ENCODE results near the gene AP4B1.

The AP4B1 gene

DNA sequence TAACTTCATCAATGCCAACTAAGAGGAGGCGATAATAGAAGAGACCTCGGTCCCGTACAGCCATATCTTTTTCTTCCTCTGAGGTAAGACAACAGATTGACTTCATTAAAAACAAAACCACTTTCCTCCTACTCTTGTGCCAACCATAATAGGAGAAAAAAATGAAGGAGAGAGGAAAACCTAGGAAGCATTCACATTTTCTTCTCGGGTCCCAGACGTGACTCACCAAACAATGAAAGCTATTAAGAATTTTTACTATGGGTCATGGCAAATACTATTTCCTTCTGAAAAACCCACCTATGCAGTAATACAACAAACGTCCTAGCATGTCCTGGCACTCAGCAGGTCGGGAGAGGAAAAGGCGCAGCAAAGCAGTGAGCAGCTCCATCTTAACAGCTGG is 8.6 kb downstream of the AP4B1 start:
- TF ChIP-seq, protein P1, sequence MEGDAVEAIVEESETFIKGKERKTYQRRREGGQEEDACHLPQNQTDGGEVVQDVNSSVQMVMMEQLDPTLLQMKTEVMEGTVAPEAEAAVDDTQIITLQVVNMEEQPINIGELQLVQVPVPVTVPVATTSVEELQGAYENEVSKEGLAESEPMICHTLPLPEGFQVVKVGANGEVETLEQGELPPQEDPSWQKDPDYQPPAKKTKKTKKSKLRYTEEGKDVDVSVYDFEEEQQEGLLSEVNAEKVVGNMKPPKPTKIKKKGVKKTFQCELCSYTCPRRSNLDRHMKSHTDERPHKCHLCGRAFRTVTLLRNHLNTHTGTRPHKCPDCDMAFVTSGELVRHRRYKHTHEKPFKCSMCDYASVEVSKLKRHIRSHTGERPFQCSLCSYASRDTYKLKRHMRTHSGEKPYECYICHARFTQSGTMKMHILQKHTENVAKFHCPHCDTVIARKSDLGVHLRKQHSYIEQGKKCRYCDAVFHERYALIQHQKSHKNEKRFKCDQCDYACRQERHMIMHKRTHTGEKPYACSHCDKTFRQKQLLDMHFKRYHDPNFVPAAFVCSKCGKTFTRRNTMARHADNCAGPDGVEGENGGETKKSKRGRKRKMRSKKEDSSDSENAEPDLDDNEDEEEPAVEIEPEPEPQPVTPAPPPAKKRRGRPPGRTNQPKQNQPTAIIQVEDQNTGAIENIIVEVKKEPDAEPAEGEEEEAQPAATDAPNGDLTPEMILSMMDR (IDR thresholded peaks at IDR 0.05), result no peak
- TF ChIP-seq ZFX (IDR thresholded peaks at IDR 0.05; ENCODE audit: borderline replicate concordance), result no peak
- no peak overlapping the region for H3K27ac ChIP-seq

DNA sequence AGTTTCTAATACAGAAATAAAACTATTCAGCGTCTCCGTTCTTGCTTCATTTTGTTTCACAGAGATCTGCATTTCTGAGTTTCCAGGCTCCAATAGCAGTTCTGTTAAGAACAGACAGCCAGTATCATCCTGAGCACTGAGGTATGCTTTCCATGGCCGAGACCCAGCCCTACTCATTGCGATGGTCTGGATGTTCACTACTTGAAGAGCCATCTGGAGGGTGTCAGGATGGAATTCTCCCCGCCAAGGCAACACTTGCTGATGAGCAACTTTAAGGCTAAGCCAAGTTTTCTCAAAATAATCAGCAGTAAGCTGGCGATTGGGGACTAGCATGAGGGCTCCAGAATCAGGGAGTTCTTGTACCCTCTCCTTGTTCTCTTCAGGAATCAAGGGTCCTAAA is 9.5 kb downstream of the AP4B1 start:
- H3K27ac ChIP-seq, result no peak overlapping the region
- TF ChIP-seq, protein P1 (IDR thresholded peaks at IDR 0.05), result no peak
- no peak for TF ChIP-seq ZFX (IDR thresholded peaks at IDR 0.05; ENCODE audit: borderline replicate concordance)

DNA sequence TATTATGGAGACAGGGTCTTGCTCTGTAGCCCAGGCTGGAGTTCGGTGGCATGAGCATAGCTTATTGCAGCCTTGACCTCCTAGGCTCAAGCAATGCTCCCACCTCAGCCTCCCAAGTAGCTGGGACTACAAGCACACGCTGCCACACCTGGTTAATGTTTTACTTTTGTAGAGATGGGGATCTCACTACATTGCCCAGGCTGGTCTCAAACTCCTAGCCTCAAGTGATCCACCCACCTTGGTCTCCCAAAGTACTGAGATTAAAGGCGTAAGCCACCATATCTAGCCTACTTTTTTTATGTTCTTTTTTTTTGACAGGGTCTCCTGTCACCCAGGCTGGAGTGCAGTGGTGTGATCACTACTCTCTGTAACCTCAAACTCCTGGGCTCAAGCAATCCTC is 11.3 kb downstream of the AP4B1 start:
- H3K27ac ChIP-seq, result no peak overlapping the region

DNA sequence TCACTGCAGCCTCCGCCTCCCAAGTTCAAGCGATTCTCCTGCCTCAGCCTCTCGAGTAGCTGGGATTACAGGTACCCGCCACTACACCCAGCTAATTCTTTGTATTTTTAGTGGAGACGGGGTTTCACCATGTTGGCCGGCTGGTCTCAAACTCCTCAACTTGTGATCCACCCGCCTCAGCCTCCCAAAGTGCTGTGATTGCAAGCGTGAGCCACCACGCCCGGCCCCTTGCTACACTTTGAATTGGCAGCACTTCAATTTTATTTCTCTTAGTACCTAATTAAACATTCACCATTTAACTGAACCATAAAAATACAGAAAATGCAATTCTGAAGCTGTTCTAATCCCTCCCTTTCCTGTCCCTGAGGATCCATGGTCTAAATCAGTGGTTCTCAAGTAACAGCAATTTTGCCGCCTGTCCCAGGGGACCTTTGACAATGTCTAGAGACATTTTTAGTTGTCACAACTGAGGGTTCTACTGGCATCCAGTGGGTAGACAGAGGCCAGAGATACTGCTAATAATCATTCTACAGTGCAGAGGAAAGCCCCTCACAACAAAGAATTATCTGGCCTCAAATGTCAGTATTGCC is 12.9 kb downstream of the AP4B1 start:
- H3K27ac ChIP-seq, result no peak overlapping the region
- no peak for TF ChIP-seq ZFX (IDR thresholded peaks at IDR 0.05; ENCODE audit: borderline replicate concordance)
- TF ChIP-seq, protein P1 (IDR thresholded peaks at IDR 0.05), result no peak

More for the DNA sequence above, 11.3 kb downstream of the AP4B1 start:
- no peak for TF ChIP-seq ZFX (IDR thresholded peaks at IDR 0.05; ENCODE audit: borderline replicate concordance)
- TF ChIP-seq, protein P1 (IDR thresholded peaks at IDR 0.05), result no peak

DNA sequence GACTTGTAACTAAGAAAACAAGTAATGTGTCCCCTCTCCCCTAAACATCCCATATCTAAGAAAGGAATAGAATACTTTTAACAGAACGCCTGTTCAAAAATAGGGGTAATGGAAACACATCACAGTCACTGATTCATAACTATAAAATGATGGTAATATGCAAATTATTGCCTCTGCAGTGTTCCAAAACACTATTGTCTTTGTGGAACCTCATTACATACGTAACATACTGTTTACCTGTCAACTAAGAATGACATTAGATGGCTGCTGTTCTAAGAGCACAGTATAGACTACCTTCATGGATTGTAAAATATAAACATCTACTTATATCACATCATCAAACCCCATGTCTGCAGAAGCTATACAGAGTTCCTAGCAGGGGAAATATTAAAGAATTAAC is 13.8 kb downstream of the AP4B1 start:
- no peak for TF ChIP-seq ZFX (IDR thresholded peaks at IDR 0.05; ENCODE audit: borderline replicate concordance)
- TF ChIP-seq, protein P1 (IDR thresholded peaks at IDR 0.05), result no peak
- H3K27ac ChIP-seq, result no peak overlapping the region

DNA sequence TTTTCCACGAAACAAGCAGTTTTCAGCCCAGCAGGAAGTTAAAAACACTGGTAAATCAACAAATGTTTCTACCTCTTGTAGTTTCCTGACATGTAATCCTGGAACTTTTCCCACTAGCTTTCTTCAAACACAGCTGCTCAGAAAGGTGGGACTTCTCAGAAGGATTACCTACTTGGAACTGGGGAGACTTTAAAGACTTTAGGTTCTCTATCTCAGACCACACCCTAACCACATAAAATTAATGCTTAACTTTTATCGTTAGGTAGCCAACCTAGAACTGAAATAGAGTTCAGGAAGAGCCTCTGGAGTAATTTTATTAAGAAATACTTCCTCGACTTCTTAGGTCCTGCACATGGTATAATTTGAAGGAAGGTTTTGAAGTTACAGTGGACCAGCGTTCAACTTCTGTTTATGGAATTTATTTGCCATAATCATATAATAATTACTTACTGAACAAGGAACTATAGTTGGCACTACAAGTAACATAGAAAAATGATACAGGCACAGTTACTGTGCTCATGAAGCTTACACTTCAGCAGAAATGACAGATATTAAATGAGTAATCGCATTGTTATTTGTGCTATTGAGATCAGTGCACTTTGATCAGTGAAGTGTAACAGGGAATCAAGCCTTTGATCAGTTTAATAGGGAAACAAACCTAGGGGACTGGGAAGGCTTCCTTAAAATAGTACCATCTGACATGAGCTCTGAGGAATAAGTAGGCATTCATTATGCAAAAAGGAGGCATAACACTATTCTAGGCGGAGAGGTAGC is 17.0 kb downstream of the AP4B1 start, which contains the start of gene BCL2L15:
Gene BCL2L15 (minus strand): TSS at position 180 of the 774 bp plus-strand sequence. CDS start 206 bp downstream, outside the sequence.
- TF ChIP-seq, protein P1 (IDR thresholded peaks at IDR 0.05), result no peak
- no peak for TF ChIP-seq ZFX (IDR thresholded peaks at IDR 0.05; ENCODE audit: borderline replicate concordance)
- H3K27ac ChIP-seq, result no peak within 1 kb of the TSS

Measured in 22Rv1 (cell line).